Transverse colon (tissue), 4 donors: Measurements from ENCODE around the gene CAB39L. TPM values are rescaled to one million over a fixed set of nuclear protein-coding genes. Genes with fewer than 3 reads are reported as not detected.

ENCODE experiments used
- DNase-seq: peaks from one replicate; pipeline ENCODE4 v3.0.0-alpha.2; 2019
- H3K27ac ChIP-seq, 4 donors: fragments of 200-600 bp; sonication (generic); 2 replicates each; pipeline ENCODE4 v1.5.1; 2016 to 2018; ENCODE audit warnings: inconsistent platforms in 4 of 4
- H3K27me3 ChIP-seq: fragments of 200-600 bp; sonication (generic); 2 replicates; pipeline ENCODE4 v1.5.1; 2017; ENCODE audit warnings: inconsistent platforms
- H3K36me3 ChIP-seq, 4 donors: fragments of 200-600 bp; sonication (generic); 2 replicates each; pipeline ENCODE4 v1.5.1; 2017 to 2019; ENCODE audit warnings: inconsistent platforms in 4 of 4
- H3K4me1 ChIP-seq, 4 donors: fragments of 200-600 bp; sonication (generic); 2 replicates each; pipeline ENCODE4 v1.5.1; 2017 to 2020; ENCODE audit warnings: inconsistent platforms in 4 of 4
- H3K4me3 ChIP-seq, 4 donors: fragments of 200-600 bp; sonication (generic); 1 replicate in 1 of 4; 2 replicates in 3 of 4; pipeline versions ENCODE4 v1.5.1 to v1.6.1; 2017 to 2019; ENCODE audit warnings: inconsistent platforms in 4 of 4
- H3K9me3 ChIP-seq, 2 donors: fragments of 200-600 bp; sonication (generic); 2 replicates each; pipeline ENCODE4 v1.5.1; 2017 to 2019; ENCODE audit warnings: inconsistent platforms in 2 of 2
- EP300 ChIP-seq: sonication (generic); formaldehyde crosslinking; IDR thresholded peaks from one replicate; pipeline ENCODE4 v1.6.1; 2017; ENCODE audit warnings: antibody characterized with exemption, low read depth
- POLR2A ChIP-seq: fragments of 450-650 bp; IDR thresholded peaks from one replicate; pipeline ENCODE4 v1.6.1; 2016; ENCODE audit warnings: antibody characterized with exemption, mild to moderate bottlenecking, moderate library complexity
- POLR2AphosphoS5 ChIP-seq, 3 donors: sonication (generic); formaldehyde crosslinking; IDR thresholded peaks; one replicate each; pipeline ENCODE4 v1.6.1; 2016; ENCODE audit warnings: antibody characterized with exemption in 3 of 3
- WGBS, 2 donors: methylation state at CpG; one replicate each; pipeline ENCODE4 v1.1.5; 2018; ENCODE audit warnings: low coverage in 1 of 2; 5-methylcytosine and 5-hydroxymethylcytosine counted together
- in situ Hi-C, 4 donors: fragments of 200-750 bp; cut with MboI; loops; one replicate each; pipeline versions ENCODE4 v1.15.0 to v1.15.1; 2017; ENCODE audit warnings: low sequenced_read_pairs in 3 of 4, low pct_ligation_motif_present in 1 of 4, low pct_unique_long_range_greater_than_20kb in 1 of 4
- intact Hi-C: fragments of 100-400 bp; cut with DNase I; formaldehyde crosslinking; loops from one replicate; pipeline ENCODE4 v1.15.1; 2023; ENCODE audit warnings: low total_unique reads
- total RNA-seq, 4 donors: library from RNA; depleted of rRNA; stranded (reverse); fragments of >200 nt; gene quantifications; one replicate each; pipeline ENCODE4 v1.1.0, GENCODE V29; 2016
- TF ChIP-seq, protein P1 (sequence below), 5 experiments: fragments of 200-600 bp in 3 of 5; fragments of 450-650 bp in 2 of 5; sonication (generic) in 3 of 5; IDR thresholded peaks; 1 replicate in 2 of 5; 2 replicates in 3 of 5; pipeline ENCODE4 v1.5.1; 2016 to 2017; ENCODE audit warnings: antibody characterized with exemption in 5 of 5, inconsistent platforms in 3 of 5, mild to moderate bottlenecking in 2 of 5, moderate library complexity in 1 of 5

CAB39L gene
- total RNA-seq, 4 donors from 2014 or later = 23.5 to 36.7 (median 25.4) TPM

DNA sequence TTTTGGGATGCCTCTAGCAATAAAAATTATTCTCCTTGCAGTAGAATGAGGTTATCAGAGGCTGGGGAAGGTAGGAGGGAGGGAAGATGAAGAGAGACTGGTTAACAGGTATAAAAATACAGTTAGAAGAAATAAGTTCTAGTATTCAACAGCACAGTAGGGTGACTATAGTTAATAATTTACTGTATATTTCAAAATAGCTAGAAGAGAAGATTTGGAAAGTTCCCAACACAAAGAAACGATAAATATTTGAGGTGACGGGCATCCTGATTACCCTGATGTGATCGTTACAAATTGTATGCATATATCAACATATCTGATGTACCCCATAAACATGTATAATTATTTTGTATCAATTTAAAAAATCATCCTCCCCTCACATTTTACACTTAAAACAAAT, 102.3 kb downstream of the CAB39L start:
- H3K9me3 ChIP-seq = no peaks in the 10 kb centered on the region
- no peaks in the 10 kb centered on the region for H3K4me1 ChIP-seq
- H3K27ac ChIP-seq = no peak overlapping the region
- 94 to 100% methylated on average over 3 of the region's 3 CpGs for WGBS, 2 donors
- no peaks in the 10 kb centered on the region for H3K27me3 ChIP-seq
- no peak for DNase-seq
- H3K4me3 ChIP-seq = no peak overlapping the region
- TF ChIP-seq EP300 (no peak), POLR2A (no peak), POLR2AphosphoS5 (IDR thresholded peaks at IDR 0.05) (no peak)
- TF ChIP-seq, protein P1, sequence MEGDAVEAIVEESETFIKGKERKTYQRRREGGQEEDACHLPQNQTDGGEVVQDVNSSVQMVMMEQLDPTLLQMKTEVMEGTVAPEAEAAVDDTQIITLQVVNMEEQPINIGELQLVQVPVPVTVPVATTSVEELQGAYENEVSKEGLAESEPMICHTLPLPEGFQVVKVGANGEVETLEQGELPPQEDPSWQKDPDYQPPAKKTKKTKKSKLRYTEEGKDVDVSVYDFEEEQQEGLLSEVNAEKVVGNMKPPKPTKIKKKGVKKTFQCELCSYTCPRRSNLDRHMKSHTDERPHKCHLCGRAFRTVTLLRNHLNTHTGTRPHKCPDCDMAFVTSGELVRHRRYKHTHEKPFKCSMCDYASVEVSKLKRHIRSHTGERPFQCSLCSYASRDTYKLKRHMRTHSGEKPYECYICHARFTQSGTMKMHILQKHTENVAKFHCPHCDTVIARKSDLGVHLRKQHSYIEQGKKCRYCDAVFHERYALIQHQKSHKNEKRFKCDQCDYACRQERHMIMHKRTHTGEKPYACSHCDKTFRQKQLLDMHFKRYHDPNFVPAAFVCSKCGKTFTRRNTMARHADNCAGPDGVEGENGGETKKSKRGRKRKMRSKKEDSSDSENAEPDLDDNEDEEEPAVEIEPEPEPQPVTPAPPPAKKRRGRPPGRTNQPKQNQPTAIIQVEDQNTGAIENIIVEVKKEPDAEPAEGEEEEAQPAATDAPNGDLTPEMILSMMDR (IDR thresholded peaks at IDR 0.05) = no peak
- in situ Hi-C loops = no loop called here
- H3K36me3 ChIP-seq = no peaks in the 10 kb centered on the region
- intact Hi-C loops = no loop called here

DNA sequence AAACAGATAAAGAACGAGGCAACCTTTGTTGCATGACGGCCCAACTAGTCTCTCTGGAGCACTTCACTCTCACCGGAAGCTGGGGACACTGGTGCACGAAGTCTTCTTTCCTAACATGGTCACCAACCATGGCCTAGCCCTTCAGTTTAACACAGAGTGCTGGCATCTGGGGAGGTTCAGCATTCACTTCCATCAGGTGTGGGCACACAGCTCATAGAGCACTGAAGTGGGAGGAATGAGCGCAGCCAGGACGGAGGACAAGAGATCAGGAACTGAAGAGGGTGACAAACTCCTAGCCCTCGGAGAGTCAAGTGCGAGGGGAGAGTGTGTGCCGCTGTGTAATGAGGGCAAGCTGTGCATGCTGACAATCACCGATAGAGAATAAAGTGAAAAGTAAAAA, 103.7 kb downstream of the CAB39L start:
- intact Hi-C loops = no loop called here
- Histone ChIP-seq H3K36me3 (no peaks in the 10 kb centered on the region), H3K27me3 (no peaks in the 10 kb centered on the region), H3K9me3 (no peaks in the 10 kb centered on the region), H3K27ac (no peak overlapping the region), H3K4me3 (no peak overlapping the region), H3K4me1 (no peaks in the 10 kb centered on the region)
- TF ChIP-seq EP300 = no peak
- TF ChIP-seq, protein P1 (IDR thresholded peaks at IDR 0.05) = no peak
- TF ChIP-seq POLR2A = no peak
- no peak for TF ChIP-seq POLR2AphosphoS5 (IDR thresholded peaks at IDR 0.05)
- in situ Hi-C loops = no loop called here
- DNase-seq = no peak
- 80 to 93% methylated on average over 4 to 10 of the region's 10 CpGs for WGBS, 2 donors

DNA sequence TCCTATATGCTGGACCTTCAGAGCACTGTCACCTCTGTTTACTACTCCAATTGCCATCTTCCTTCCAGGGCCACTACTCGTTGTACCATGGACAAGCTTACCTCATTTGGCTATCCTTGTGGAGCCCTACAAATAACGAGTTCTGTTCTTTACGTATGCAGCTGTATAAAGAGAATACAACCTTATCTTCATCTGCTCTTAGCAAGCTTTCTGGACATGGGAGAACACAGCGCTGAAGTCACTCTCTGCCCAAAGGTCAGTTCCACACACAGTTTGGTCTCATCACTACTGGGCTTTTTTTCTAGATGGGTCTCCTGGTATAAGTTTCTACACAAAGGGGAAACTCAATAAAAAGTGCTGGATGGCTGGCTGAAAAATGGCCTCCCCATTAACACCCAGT, 107.2 kb downstream of the CAB39L start:
- no peak overlapping the region for H3K27ac ChIP-seq

DNA sequence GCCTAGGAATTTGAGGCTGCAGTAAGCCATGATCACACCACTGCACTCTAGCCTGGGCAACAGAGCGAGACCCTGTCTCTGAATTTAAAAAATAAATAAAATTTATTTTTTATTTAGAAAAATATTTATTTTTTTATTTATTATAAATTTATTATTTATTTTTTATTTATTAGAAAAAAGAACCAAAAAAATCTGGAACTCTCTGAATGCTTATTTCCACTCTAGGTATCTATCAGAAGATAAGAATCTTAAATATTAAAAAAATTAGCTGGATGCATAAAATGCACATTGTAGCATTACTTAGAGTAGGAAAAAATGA, 113.4 kb downstream of the CAB39L start:
- no peak overlapping the region for H3K4me3 ChIP-seq
- H3K36me3 ChIP-seq = peaks cover 0 to 4% (median 0%) of the 10 kb centered on the region in 4 donors
- in situ Hi-C loops (no loop called here), intact Hi-C loops (no loop called here)
- no peaks in the 10 kb centered on the region for H3K27me3 ChIP-seq
- DNase-seq = no peak
- 96 to 100% methylated on average over 1 of the region's 1 CpG for WGBS, 2 donors
- H3K4me1 ChIP-seq = no peaks in the 10 kb centered on the region
- no peak for TF ChIP-seq POLR2A
- TF ChIP-seq, protein P1 (IDR thresholded peaks at IDR 0.05) = no peak
- H3K27ac ChIP-seq = no peak overlapping the region
- H3K9me3 ChIP-seq = no peaks in the 10 kb centered on the region

More for the DNA sequence above, 107.2 kb downstream of the CAB39L start:
- TF ChIP-seq POLR2A (no peak), EP300 (no peak)
- TF ChIP-seq, protein P1 (IDR thresholded peaks at IDR 0.05) = no peak
- Histone ChIP-seq H3K36me3 (peaks cover 0 to 1% (median 0%) of the 10 kb centered on the region in 4 donors), H3K27me3 (no peaks in the 10 kb centered on the region), H3K4me1 (no peaks in the 10 kb centered on the region), H3K9me3 (no peaks in the 10 kb centered on the region), H3K4me3 (no peak overlapping the region)
- WGBS, 2 donors = 83 to 85% methylated on average over 4 of the region's 4 CpGs
- intact Hi-C loops (no loop called here), in situ Hi-C loops (no loop called here)
- DNase-seq = no peak
